ENCODE results near the gene PDSS2. TPM values are rescaled to one million over a fixed set of nuclear protein-coding genes. Genes with fewer than 3 reads are reported as not detected.

Gene PDSS2
- total and polyA plus RNA-seq, 8 donors: 2.7 to 10.1 (median 6.2) TPM

GRCh38 chr6:107353773-107354382 lies 105.5 kb downstream of the PDSS2 start:
- 84 to 88% methylated on average over 1 of the region's 1 CpG for WGBS, 2 donors
- H3K36me3 ChIP-seq: no peaks in the 10 kb centered on the region
- no peaks in the 10 kb centered on the region for H3K9me3 ChIP-seq
- peaks cover 0 to 6% (median 0%) of the 10 kb centered on the region in 3 donors for H3K4me1 ChIP-seq
- H3K4me3 ChIP-seq: no peak overlapping the region
- no peak for ATAC-seq
- H3K27me3 ChIP-seq: no peaks in the 10 kb centered on the region
- no peak for FAIRE-seq
- no peak for DNase-seq
- H3K27ac ChIP-seq: no peak overlapping the region
- no peak for TF ChIP-seq CTCF (IDR thresholded peaks at IDR 0.05)
- intact Hi-C loops (cut with DNase I): no loop called here

GRCh38 chr6:107348224-107348623 lies 111.1 kb downstream of the PDSS2 start:
- DNase-seq (no peak), FAIRE-seq (no peak), ATAC-seq (no peak)
- H3K4me1 ChIP-seq: no peaks in the 10 kb centered on the region
- H3K9me3 ChIP-seq: no peaks in the 10 kb centered on the region
- no peak overlapping the region for H3K4me3 ChIP-seq
- intact Hi-C loops (cut with DNase I): no loop called here
- H3K36me3 ChIP-seq: no peaks in the 10 kb centered on the region
- H3K27ac ChIP-seq: no peak overlapping the region
- TF ChIP-seq CTCF (IDR thresholded peaks at IDR 0.05): no peak
- WGBS, 2 donors: 98 to 100% methylated on average over 1 of the region's 1 CpG
- no peaks in the 10 kb centered on the region for H3K27me3 ChIP-seq

GRCh38 chr6:107345393-107345792 lies 114.0 kb downstream of the PDSS2 start:
- FAIRE-seq (no peak), ATAC-seq (no peak), DNase-seq (no peak)
- no peak overlapping the region for H3K27ac ChIP-seq
- no peaks in the 10 kb centered on the region for H3K36me3 ChIP-seq
- no peak overlapping the region for H3K4me3 ChIP-seq
- no peaks in the 10 kb centered on the region for H3K9me3 ChIP-seq
- H3K27me3 ChIP-seq: no peaks in the 10 kb centered on the region
- H3K4me1 ChIP-seq: no peaks in the 10 kb centered on the region
- TF ChIP-seq CTCF (IDR thresholded peaks at IDR 0.05): no peak
- intact Hi-C loops (cut with DNase I): no loop called here

- no peak for TF ChIP-seq CTCF (IDR thresholded peaks at IDR 0.05)
- no peak for ATAC-seq
- no peak for DNase-seq
- Histone ChIP-seq H3K27ac (no peak overlapping the region), H3K36me3 (no peaks in the 10 kb centered on the region), H3K9me3 (no peaks in the 10 kb centered on the region), H3K4me3 (no peak overlapping the region), H3K4me1 (no peaks in the 10 kb centered on the region), H3K27me3 (no peaks in the 10 kb centered on the region)
- 89 to 94% methylated on average over 2 of the region's 2 CpGs for WGBS, 2 donors
- FAIRE-seq: no peak
- intact Hi-C loops (cut with DNase I): no loop called here
Observed at GRCh38 chr6:107344981-107345380, 114.4 kb downstream of the PDSS2 start.

GRCh38 chr6:107344383-107344782 lies 115.0 kb downstream of the PDSS2 start:
- H3K27me3 ChIP-seq: no peaks in the 10 kb centered on the region
- no peaks in the 10 kb centered on the region for H3K9me3 ChIP-seq
- no peaks in the 10 kb centered on the region for H3K36me3 ChIP-seq
- DNase-seq (no peak), FAIRE-seq (no peak), ATAC-seq (no peak)
- intact Hi-C loops (cut with DNase I): no loop called here
- H3K27ac ChIP-seq: no peak overlapping the region
- H3K4me1 ChIP-seq: no peaks in the 10 kb centered on the region
- 79 to 94% methylated on average over 2 of the region's 2 CpGs for WGBS, 2 donors
- H3K4me3 ChIP-seq: no peak overlapping the region
- no peak for TF ChIP-seq CTCF (IDR thresholded peaks at IDR 0.05)
